Measurements from ENCODE around the gene PAOX. TPM values are rescaled to one million over a fixed set of nuclear protein-coding genes. Genes with fewer than 3 reads are reported as not detected.

PAOX gene
- total and polyA plus RNA-seq, 9 of the 15 experiments (the other 6 are each of a cell fraction or from before 2014, with no cell fraction given) = 0.80 to 6.4 (median 2.6) TPM

GRCh38 chr10:133355266-133355665 lies 23.8 kb upstream of the PAOX start (continued):
- no peak for TF ChIP-seq MEIS2 (IDR thresholded peaks at IDR 0.05; ENCODE audit: partially characterized antibody)
- no peak for TF ChIP-seq NR2C1 (IDR thresholded peaks at IDR 0.05)
- no peak for TF ChIP-seq NR2C1 (tag; IDR thresholded peaks at IDR 0.05)
- TF ChIP-seq SUPT5H (IDR thresholded peaks at IDR 0.05) = no peak
- TF ChIP-seq U2AF2 (optimal IDR thresholded peaks at IDR 0.05; ENCODE audit: low read depth, low read length) = no peak
- no peak for TF ChIP-seq UBTF (IDR thresholded peaks at IDR 0.05; ENCODE audit: borderline replicate concordance in 1 of 2, low read depth in 2 of 2, low read length in 2 of 2)
- no peak for TF ChIP-seq KDM2B (CRISPR knock-in tag; IDR thresholded peaks at IDR 0.05)
- TF ChIP-seq PURB (CRISPR knock-in tag; IDR thresholded peaks at IDR 0.05; ENCODE audit: low read depth) = no peak
- no peak for TF ChIP-seq ILK (tag; IDR thresholded peaks at IDR 0.05; ENCODE audit: borderline replicate concordance, low read depth)
- TF ChIP-seq RBM22 (IDR thresholded peaks at IDR 0.05; ENCODE audit: low read depth, low read length, poor library complexity, severe bottlenecking) = no peak

GRCh38 chr10:133355991-133356390 lies 23.1 kb upstream of the PAOX start:
- Histone ChIP-seq H3K9me3 (replicated peaks; ENCODE audit: control insufficient read depth, insufficient read depth, low read depth, low read length) (no peaks in the 10 kb centered on the region), H3K9me1 (ENCODE audit: control insufficient read depth, insufficient read depth, low read length) (no peaks in the 10 kb centered on the region), H2AFZ (ENCODE audit: low read depth, low read length) (no peak overlapping the region), H3K4me2 (ENCODE audit: insufficient read depth, low read length) (no peak overlapping the region), H3K4me1 (replicated peaks in 1 of 2; ENCODE audit: control insufficient read depth in 2 of 2, insufficient read depth in 2 of 2, low read length in 2 of 2) (peaks cover 15 to 71% of the 10 kb centered on the region in 2 experiments), H3K36me3 (ENCODE audit: control insufficient read depth, insufficient read depth, low read length) (peaks cover 12% of the 10 kb centered on the region; the same call in 1 of the 3 replicates), H3K4me3 (no peak overlapping the region), H3K27ac (ENCODE audit: extremely low read depth, low read depth, low read length) (no peak overlapping the region), H3K27me3 (ENCODE audit: control insufficient read depth in 2 of 2, insufficient read depth in 2 of 2, low read length in 2 of 2) (no peaks in the 10 kb centered on the region), H3K9ac (ENCODE audit: insufficient read depth in 1 of 2, low read depth in 2 of 2, low read length in 2 of 2) (peak overlapping the region in 1 of 2 experiments; percentile 64; a peak in 2 of 4 replicates), H4K20me1 (replicated peaks; ENCODE audit: control insufficient read depth, insufficient read depth, low read length) (no peaks in the 10 kb centered on the region), H3K79me2 (ENCODE audit: control insufficient read depth, insufficient read depth, low read length) (peaks cover 12% of the 10 kb centered on the region)
- ChIA-PET POLR2A (no interaction called here), CTCF (ENCODE audit: low intra/inter-chr PET ratio) (no interaction called here)
- in situ Hi-C loops (cut with MboI) (no loop called here), intact Hi-C loops (cut with micrococcal nuclease) (loop anchor here (5.0 kb wide), 1 partner anchor 36 kb away; the partner anchor contains the start of gene MTG1)
- 92% methylated on average over 2 of the region's 3 CpGs for WGBS (ENCODE audit: insufficient coverage, low coverage, missing lambda C conversion rate)
- BruUV-seq (replicated peaks) = no TSS peak
- no peak for FAIRE-seq
- no peak for DNase-seq (ENCODE audit: extremely low read depth in 1 of 4, low spot score in 3 of 4)
- no peak for ATAC-seq
- TF ChIP-seq DEAF1 (CRISPR knock-in tag; IDR thresholded peaks at IDR 0.05) = no peak
- TF ChIP-seq ZNF431 (CRISPR knock-in tag; IDR thresholded peaks at IDR 0.05) = no peak
- no peak for TF ChIP-seq RHOXF2B (CRISPR knock-in tag; conservative IDR thresholded peaks at IDR 0.05)
- no peak for TF ChIP-seq ZKSCAN1 (IDR thresholded peaks at IDR 0.05; ENCODE audit: low read depth, low read length)
- no peak for TF ChIP-seq NFRKB (IDR thresholded peaks at IDR 0.05; ENCODE audit: low read depth)
- no peak for TF ChIP-seq GTF2B (IDR thresholded peaks at IDR 0.05; ENCODE audit: extremely low read depth, insufficient read length)
- no peak for TF ChIP-seq SMAD4 (CRISPR knock-in tag; conservative IDR thresholded peaks at IDR 0.05)
- no peak for TF ChIP-seq XRCC4 (IDR thresholded peaks at IDR 0.05; ENCODE audit: extremely low read depth, insufficient read depth, insufficient read length)
- no peak for TF ChIP-seq ELF2 (CRISPR knock-in tag; IDR thresholded peaks at IDR 0.05)

Data from K562 (cell line).